HG02571 (cell line): Measurements from ENCODE around the gene KCNQ1OT1.

Source experiments
- ATAC-seq: cut with Tn5 transposase; IDR thresholded peaks from one replicate; pipeline ENCODE4 v1.9.1; 2021; ENCODE audit warnings: mild to moderate bottlenecking, moderate library complexity; ENCODE audit not compliant: unreplicated experiment

The KCNQ1OT1 gene

DNA sequence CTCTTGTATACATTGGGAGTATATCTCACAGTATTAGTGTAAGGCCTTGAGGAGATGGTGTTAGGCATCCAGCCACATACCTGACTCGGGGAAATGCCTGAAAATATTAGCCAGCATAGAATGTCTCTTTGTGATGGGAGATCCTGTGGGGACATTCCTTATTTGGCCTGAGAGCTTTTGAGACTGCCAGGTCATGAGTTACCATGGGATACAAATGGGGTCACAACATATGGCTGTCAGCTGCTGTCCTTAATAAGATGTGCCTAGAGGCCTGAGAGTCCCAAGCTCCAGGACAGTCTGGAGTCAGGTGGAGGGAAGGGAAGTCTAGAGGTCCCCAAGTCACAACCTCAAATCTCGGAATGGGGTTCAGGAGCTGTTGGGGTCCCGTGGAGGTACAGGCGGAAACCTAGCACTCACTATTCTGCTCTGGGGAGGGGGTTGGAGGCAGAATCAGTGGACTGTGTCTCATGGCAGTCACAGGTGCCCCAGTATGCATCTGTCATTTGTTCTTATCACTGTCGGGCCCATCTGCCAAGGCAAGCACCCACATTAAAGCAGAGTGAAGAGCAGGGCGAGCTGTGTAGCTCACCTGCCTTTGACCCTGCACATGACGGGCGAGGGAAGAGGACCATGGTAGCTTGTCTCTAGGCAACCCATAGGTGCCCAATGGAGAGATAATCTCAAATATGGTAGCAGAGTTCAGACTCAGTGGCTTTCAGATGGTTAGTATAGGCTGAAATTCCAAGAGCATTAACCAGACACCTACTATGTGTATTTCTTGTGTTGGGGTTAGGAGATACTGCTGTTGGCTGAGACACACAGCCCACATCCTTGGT lies 29.9 kb downstream of the KCNQ1OT1 start:
- no peak for ATAC-seq

GRCh38 chr11:2668876-2669275 lies 30.9 kb downstream of the KCNQ1OT1 start:
- no peak for ATAC-seq

- no peak for ATAC-seq
Observed at GRCh38 chr11:2667940-2668339, 31.9 kb downstream of the KCNQ1OT1 start.

DNA sequence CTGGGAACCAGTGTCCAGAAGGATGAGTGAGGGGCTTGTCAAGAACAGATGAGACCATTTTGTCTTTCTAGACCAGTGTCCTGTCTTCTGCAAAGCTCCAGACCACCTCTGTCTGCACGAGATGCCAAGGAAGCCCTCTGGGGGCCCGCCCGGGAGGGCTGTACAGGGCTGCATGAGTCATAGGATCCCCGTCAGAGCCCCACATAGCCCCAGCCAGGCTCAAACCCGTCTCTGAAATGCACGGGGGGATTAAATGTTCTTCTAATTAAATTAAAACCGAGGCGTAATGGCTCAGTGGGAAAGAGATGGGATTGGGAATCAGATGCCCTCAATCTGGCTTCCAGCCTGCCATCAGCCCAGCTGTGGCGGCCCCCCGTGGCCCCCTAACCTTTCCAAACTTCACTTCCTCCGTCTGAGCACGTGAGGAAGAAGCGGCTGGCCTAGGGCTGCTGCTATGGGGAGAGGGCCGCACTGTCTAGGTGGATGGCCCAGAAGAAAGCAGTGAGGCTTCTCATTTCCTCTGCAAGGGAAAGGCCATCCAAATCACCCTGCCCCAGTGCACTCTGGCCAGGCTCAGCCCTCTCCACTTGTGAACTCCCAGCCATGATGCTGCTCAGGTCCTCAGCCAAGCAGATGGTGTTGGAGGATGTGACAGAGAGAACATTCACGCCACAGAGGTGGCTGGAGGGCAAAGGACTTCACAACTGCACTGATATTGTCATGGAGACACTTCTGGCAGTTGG lies 32.8 kb downstream of the KCNQ1OT1 start:
- ATAC-seq, result no peak

GRCh38 chr11:2666401-2666741 lies 33.4 kb downstream of the KCNQ1OT1 start:
- no peak for ATAC-seq

DNA sequence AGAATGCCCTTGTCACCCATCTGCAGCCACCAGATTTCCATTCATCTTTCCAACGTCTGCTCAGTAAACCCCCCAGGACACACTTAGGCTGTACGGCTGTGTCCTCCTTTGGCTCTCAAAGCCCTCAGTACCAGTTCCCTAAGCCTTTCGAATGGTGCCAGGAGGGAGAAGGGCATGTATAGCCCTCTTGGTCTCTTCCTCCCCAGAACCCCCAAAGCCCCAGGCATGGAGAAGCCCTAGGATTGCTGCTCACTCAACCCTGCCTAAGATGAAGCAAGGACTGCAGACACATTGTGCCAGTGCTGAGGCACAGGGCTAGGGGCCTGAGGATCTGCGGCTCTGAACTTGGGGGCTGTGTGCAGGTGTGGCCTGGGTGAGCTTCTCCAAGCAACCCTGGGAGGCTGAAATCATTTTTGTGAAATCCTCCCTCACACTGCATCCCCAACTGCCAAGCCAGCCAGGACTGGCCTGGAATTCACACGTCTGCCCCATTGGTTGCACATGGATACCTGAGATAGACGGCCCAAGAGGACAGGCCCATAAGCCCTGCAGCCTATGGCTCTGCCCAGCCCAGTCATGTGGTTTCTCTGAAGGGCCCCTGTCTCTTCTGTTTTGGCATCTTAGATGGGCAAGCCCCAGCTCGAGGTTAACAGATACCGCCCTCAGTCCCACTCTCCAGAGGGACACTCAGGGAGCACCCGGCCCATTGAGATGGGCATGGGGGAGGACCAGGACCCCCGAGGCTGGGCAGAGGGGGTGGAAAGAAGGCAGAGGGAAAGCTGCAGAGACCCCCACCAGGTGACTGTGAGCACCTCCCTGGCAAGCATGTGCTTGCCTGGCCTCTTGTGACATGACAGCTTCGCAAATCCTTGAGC lies 34.0 kb downstream of the KCNQ1OT1 start:
- no peak for ATAC-seq

DNA sequence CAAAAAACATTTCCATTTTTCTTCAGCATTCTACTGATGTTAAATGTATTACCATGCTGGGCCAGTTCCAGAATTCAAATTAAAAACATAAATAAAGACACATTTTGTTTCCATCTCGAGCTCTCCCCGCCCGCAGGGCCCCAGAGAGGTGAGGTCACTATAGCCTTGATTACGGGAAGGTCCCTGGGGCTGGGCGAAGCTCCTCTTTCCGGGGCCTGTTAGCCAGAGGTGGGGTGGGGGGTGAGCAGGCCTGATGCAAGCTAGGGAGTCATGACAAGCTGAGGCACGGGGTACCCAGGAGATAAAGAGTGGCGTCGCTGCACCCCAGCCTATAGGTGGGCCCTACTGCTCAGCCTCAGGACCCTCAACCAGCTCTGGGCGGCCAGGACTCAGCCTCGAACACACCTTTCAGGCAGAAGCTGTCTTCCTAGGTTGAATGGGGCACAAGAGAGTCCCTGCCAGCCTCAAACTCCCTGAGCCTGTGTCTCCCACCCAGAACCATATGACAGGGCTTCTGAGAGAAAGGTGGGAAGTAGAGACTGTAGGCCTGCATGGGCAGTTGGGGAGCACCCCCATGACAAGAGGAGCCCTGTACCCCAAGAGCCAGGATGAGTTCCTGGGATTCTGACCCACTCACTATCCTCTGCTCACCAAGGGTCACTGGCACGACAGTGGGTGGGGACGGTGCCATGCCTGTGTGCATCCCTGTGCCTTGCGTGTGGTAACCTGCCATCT lies 34.8 kb downstream of the KCNQ1OT1 start:
- ATAC-seq, result no peak

GRCh38 chr11:2664376-2664775 lies 35.4 kb downstream of the KCNQ1OT1 start:
- no peak for ATAC-seq

DNA sequence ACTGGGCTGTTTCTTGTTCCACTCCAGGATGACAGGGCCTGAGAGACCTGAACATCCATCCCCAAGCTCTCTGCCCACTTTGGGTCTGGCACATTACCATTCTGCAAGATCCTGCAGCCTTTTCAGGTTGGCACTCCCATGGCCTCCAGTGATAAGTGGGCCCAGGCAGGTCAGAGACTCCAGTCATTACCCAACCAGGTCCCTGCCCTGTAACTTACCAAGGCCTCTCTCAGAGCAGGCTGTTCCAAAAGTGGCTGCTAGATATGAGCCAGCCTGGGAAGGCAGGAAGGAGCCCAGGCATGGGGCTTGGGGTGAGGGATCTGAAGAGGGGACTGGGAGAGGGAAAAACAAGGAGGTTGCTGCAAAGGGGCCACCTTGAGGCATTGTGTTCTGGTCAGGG lies 35.9 kb downstream of the KCNQ1OT1 start:
- no peak for ATAC-seq

DNA sequence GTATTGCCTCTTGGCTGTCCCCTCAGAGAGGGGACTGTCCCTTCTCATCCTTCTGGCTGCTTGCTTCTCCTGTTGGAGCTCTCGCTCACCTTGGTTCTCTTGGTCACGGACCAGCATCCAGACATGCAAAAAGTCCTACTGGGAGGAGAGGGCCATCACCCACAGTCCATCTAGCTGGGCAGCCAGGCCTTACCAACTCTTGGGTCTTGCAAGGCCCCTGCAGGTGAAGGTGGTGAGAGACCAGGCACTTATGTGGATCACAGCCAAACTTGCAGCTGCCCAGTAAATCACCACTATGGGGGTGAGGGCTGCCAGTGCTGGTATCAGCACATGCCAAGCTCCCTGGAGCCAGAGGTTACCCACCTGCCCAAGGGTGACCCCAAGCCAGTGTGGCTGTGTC lies 36.3 kb downstream of the KCNQ1OT1 start:
- no peak for ATAC-seq

DNA sequence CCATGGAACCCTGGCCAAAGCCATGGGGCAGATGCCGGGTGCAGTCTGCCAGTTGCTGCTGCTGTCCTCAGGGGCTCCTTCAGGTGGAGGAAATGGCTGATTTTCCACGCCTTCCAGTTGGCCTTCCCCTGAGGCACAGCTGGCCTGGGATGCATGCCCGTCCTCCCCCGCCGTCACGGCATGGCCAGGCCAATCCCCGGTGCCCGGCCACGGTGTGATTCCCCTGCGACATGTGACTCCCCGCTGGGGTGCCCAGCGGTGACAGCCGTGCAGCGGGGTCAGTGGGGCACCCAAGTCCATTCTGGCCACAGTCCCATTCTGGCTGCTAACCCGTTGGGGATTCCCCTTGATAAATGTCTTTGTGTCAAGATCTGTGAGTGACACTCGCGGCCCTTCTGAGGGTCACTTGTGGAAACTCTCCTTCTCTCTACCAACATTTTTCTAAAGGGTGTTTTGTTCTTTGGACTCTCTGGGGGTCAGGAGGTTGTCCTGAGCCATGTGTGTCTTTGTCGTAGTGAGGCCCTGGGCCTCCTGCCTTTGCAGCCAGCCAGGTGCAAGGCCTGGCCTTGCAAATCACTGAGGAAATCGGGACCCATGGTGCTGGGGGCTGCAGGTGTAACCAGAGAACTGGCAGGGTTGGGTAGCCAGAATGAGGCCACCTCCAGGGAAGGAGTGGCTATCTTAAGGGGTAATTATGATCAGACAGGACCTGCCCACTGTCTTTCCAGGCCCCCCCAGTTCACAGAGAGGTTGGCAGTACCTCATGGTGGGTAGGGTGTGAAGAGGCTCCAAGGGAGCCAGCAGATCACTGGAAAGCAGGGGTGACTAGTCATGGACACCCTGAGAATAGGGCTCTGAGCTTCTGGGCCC lies 37.1 kb downstream of the KCNQ1OT1 start:
- no peak for ATAC-seq

DNA sequence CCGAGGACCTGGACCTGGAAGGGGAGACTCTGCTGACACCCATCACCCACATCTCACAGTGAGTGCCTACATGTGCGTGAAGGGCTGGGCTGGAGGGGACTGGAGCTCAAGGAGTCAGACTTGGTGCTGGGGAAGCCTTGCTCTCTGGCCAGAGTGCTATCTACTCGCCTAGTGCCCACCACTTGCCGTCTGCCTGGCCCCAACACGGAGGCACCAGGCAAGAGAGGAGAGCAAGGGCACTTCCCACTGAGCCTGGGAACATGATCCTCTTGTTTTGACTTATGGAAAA lies 37.8 kb downstream of the KCNQ1OT1 start:
- ATAC-seq, result no peak

DNA sequence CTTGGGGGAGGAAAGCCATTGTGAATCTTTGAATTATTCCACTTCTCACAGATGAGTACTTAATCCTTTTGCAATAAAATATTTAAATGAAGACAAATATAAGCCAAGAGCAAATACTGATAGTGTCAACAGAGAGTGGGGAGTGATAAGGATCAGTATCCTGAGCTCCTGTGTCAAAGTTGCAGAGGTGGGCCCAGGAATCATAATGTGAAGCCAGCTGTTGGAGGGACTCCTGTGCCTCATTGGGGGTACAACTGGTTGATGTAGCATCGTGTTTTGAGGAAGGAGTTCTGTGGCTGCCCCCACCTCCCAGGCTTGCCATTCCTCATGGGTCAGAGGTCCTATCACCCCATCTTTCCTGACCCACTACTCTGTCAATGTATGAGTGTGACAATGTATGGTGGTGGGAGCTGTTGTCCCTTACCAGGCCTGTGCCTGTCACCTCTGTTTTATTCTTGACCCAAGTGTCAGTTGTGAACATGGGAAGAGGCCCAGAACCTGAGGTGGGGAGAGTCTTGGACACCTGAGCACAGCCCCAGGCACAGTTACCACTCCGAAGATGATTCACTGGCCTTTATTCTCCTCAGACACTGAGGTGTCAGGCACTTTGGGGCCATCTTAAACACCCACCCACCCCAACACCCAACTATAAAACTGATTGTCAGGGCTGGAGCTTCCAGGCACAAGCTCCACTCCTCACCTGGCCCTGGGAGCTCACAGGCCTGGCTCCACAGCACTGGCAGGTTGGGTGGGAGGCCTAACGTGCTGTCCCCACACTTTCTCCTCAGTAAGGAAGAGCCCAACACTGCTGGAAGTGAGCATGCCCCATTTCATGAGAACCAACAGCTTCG lies 38.4 kb downstream of the KCNQ1OT1 start:
- ATAC-seq, result no peak

- ATAC-seq, result no peak
Observed at GRCh38 chr11:2660357-2660939, 39.3 kb downstream of the KCNQ1OT1 start.

DNA sequence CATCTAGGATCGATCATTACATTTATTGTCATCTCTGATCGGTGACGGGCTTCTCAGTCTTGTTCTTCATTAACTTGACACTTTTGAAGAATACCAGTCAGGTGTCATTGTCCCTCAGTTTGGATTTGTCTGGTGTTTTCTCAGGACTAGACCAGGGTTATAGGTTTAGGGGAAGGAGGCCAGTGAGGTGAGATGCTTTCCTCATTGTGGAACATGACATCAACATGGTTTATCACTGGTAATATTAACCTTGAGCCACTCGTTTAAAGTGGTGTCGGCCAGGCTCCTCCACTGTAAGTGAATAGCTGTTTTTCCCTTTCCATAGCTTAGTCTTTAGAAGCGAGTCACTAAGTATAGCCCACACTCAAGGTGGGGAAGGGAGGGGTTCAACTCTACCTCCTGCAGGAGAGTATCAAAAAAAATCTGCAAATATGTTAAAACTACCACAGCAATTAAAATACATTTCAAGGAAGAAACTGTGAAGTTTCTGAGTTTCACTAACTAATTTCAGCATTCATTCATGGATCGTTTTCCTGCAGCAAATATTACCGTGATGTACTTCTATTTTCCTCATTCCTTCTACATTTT lies 42.0 kb downstream of the KCNQ1OT1 start:
- ATAC-seq, result no peak

GRCh38 chr11:2656859-2657258 lies 42.9 kb downstream of the KCNQ1OT1 start:
- no peak for ATAC-seq

DNA sequence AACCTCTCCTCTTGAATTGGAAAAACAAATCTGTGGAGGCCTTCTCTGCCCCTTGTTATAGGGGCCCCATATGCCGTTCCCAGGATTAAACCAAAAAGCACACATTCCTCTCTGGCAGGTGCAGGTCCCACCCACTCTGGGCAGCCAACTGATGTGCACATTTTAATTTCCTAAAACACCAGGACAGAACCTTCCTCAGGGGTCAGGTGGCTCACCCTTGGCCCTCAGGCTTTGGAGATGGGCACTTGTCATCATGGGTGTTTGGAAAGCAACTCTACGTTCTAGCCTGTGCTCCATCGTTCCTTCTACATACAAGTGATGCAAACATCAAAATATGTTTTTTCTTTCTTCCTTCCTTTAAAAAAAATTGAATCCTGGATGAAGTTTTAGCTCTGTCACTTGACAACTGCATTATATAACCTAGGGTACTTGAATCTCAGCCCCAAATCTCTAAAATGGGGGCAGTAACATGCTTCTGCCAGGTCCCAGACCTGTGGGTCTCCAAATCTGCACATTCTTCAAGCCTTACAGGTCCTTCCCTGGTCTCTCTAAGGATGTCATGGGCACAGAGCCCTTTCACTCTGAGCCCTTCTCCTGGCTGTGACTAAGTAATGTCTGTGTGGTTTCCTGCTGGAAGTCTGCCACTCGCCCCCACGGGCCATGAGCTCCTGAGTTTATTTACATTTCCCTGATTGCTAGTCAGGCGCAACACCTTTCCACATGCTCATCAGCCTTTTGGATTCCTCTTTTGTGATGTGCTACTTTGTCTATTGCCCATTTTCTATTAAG lies 43.8 kb downstream of the KCNQ1OT1 start:
- ATAC-seq, result no peak
